ENCODE measurements around the gene RGS3. TPM values are rescaled to one million over a fixed set of nuclear protein-coding genes. Genes with fewer than 3 reads are reported as not detected.

The RGS3 gene
- total RNA-seq, 1 donor from 2014 or later = 18.9 TPM

GRCh38 chr9:113577525-113578261 lies 114.2 kb downstream of the RGS3 start:
- TF ChIP-seq CTCF (IDR thresholded peaks at IDR 0.05; ENCODE audit: partially characterized antibody, unreplicated experiment) = no peak
- Mint-ChIP-seq H3K4me1 (ENCODE audit: low read depth, unreplicated experiment) (peaks cover 20% of the 10 kb centered on the region), H3K9me3 (ENCODE audit: unreplicated experiment) (peaks cover 14% of the 10 kb centered on the region), H3K4me3 (ENCODE audit: unreplicated experiment) (peak overlapping the region; percentile 14), H3K27me3 (ENCODE audit: unreplicated experiment) (peaks cover 23% of the 10 kb centered on the region), H3K27ac (ENCODE audit: unreplicated experiment) (no peak overlapping the region), H3K36me3 (ENCODE audit: unreplicated experiment) (no peaks in the 10 kb centered on the region)
- DNase-seq = peak; percentile 12

GRCh38 chr9:113578279-113578865 lies 114.8 kb downstream of the RGS3 start:
- H3K27ac Mint-ChIP-seq (ENCODE audit: unreplicated experiment) = no peak overlapping the region
- DNase-seq = peak; percentile 1
- H3K27me3 Mint-ChIP-seq (ENCODE audit: unreplicated experiment) = peaks cover 22% of the 10 kb centered on the region

DNA sequence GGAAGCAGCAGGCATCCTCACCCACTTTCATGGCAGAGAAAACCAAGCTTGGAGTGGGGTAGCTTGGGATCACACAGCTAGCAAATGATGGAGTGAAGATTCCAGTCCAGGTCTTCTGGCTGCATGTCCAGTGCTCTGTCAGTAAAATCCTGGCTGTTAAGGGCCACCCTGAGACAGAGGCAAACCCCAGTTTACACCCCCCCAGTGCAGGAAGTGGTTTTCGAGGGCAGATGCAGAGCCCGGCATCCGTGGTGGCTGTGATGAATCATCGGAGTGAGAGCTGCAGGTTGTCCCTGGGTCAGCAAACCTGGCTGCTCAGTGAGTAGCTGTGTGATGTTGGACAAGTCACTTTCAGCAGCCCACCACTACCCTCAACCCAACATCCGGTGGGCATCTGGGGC lies 115.4 kb downstream of the RGS3 start:
- Mint-ChIP-seq H3K27ac (ENCODE audit: unreplicated experiment) (no peak overlapping the region), H3K9me3 (ENCODE audit: unreplicated experiment) (peaks cover 12% of the 10 kb centered on the region), H3K36me3 (ENCODE audit: unreplicated experiment) (no peaks in the 10 kb centered on the region), H3K27me3 (ENCODE audit: unreplicated experiment) (peaks cover 25% of the 10 kb centered on the region), H3K4me1 (ENCODE audit: low read depth, unreplicated experiment) (peaks cover 20% of the 10 kb centered on the region), H3K4me3 (ENCODE audit: unreplicated experiment) (no peak overlapping the region)
- DNase-seq = no peak
- TF ChIP-seq CTCF (IDR thresholded peaks at IDR 0.05; ENCODE audit: partially characterized antibody, unreplicated experiment) = no peak

More at GRCh38 chr9:113578279-113578865, 114.8 kb downstream of the RGS3 start:
- no peaks in the 10 kb centered on the region for H3K36me3 Mint-ChIP-seq (ENCODE audit: unreplicated experiment)
- no peak overlapping the region for H3K4me3 Mint-ChIP-seq (ENCODE audit: unreplicated experiment)
- peaks cover 20% of the 10 kb centered on the region for H3K4me1 Mint-ChIP-seq (ENCODE audit: low read depth, unreplicated experiment)
- peaks cover 12% of the 10 kb centered on the region for H3K9me3 Mint-ChIP-seq (ENCODE audit: unreplicated experiment)
- TF ChIP-seq CTCF (IDR thresholded peaks at IDR 0.05; ENCODE audit: partially characterized antibody, unreplicated experiment) = no peak

DNA sequence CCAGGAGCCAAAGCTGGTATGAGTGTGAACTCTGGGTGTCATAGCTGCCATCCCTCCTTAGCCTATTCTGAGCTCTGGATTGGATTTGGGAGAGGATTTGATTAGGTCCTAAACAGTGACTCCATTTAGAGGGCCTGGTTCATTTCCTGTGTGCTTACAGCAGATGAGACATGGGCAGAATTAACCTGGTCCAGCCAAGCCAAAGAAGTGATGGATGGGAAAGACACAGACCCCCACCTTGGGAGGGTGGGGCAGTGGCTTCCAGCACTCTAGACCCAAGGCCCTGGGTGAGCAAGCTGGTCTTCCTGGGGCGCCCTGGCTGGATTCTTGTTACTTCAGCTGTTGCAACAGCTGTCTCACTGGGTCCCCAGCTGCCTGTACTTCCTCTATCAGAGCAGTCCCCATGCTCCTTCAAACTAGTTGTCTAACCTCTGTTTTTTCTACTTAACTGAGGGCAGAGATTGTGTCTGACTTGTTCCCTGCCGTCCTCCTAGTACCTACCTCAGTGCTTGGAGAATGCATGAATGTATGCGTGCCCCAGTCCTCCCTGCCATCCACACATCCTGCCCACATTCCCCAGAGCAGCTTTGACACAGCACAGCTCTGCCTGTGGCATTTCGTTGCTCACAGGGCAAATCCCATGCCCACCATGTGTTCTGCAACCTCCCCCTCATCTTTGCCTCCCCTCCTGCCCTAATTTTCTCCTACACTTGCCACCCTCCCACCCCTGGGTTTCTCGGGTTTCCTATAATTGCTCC lies 115.9 kb downstream of the RGS3 start:
- H3K27ac Mint-ChIP-seq (ENCODE audit: unreplicated experiment) = peak overlapping the region; percentile 38
- TF ChIP-seq CTCF (IDR thresholded peaks at IDR 0.05; ENCODE audit: partially characterized antibody, unreplicated experiment) = no peak

More for the DNA sequence above, 115.9 kb downstream of the RGS3 start:
- DNase-seq = no peak
- H3K27me3 Mint-ChIP-seq (ENCODE audit: unreplicated experiment) = peaks cover 22% of the 10 kb centered on the region
- H3K9me3 Mint-ChIP-seq (ENCODE audit: unreplicated experiment) = peaks cover 12% of the 10 kb centered on the region
- no peak overlapping the region for H3K4me3 Mint-ChIP-seq (ENCODE audit: unreplicated experiment)
- peaks cover 20% of the 10 kb centered on the region for H3K4me1 Mint-ChIP-seq (ENCODE audit: low read depth, unreplicated experiment)
- no peaks in the 10 kb centered on the region for H3K36me3 Mint-ChIP-seq (ENCODE audit: unreplicated experiment)
